Esophagus muscularis mucosa (tissue), 2 donors: ENCODE measurements around the gene MKS1.

Source experiments
- EP300 ChIP-seq: sonication (generic); formaldehyde crosslinking; IDR thresholded peaks from one replicate; pipeline ENCODE4 v1.6.1; 2017; ENCODE audit warnings: antibody characterized with exemption
- POLR2A ChIP-seq: fragments of 450-650 bp; IDR thresholded peaks from one replicate; pipeline ENCODE4 v1.6.1; 2017; ENCODE audit warnings: antibody characterized with exemption, moderate library complexity, mild to moderate bottlenecking, low read depth

DNA sequence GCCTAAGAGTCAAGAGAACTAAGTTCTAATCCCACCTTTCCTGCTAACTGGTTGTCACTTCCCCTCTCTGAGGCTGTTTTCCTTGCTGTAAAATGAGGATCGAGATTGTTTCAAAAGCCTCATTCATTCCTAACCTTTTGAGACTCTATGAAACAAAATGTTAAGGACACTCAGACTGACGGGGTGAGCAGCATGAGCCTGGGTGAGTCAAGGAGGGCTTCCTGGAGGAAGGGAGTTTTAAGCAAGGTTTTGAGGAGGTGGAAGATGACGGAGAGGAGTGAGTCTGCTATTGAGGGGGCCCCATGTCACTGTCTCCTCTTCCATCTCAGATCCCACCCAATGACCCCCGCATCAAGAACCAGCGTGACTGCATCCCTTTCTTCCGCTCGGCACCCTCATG, 22.4 kb downstream of the MKS1 start:
- no peak for TF ChIP-seq EP300
- no peak for TF ChIP-seq POLR2A
